ENCODE measurements around the gene UFC1.

Gene UFC1

GRCh38 chr1:161159087-161159912 lies 5.5 kb downstream of the UFC1 start, which contains the start of gene USP21:
TSS of gene USP21 (plus strand) at chr1:161159500. CDS start at chr1:161160641, 1,141 bp downstream.
- peak within 1 kb of the TSS; percentile 95 for H3K4me3 ChIP-seq (ENCODE audit: low read depth, low read length)
- peak; percentile 92 for DNase-seq (ENCODE audit: low read depth)
- peak; percentile 53 for TF ChIP-seq CTCF (conservative IDR thresholded peaks at IDR 0.05; ENCODE audit: low read depth, low read length)

- no peak for DNase-seq (ENCODE audit: low read depth)
- no peak for TF ChIP-seq CTCF (conservative IDR thresholded peaks at IDR 0.05; ENCODE audit: low read depth, low read length)
- H3K4me3 ChIP-seq (ENCODE audit: low read depth, low read length), result peak overlapping the region; percentile 95
These were observed 6.1 kb downstream of the UFC1 start for GRCh38 chr1:161159913-161160243.

GRCh38 chr1:161160671-161161145 lies 6.9 kb downstream of the UFC1 start:
- TF ChIP-seq CTCF (conservative IDR thresholded peaks at IDR 0.05; ENCODE audit: low read depth, low read length), result no peak
- DNase-seq (ENCODE audit: low read depth), result no peak
- H3K4me3 ChIP-seq (ENCODE audit: low read depth, low read length), result no peak overlapping the region

GRCh38 chr1:161161652-161162051 lies 7.9 kb downstream of the UFC1 start:
- DNase-seq (ENCODE audit: low read depth), result no peak
- no peak for TF ChIP-seq CTCF (conservative IDR thresholded peaks at IDR 0.05; ENCODE audit: low read depth, low read length)
- no peak overlapping the region for H3K4me3 ChIP-seq (ENCODE audit: low read depth, low read length)

GRCh38 chr1:161162052-161162451 lies 8.3 kb downstream of the UFC1 start:
- H3K4me3 ChIP-seq (ENCODE audit: low read depth, low read length), result no peak overlapping the region
- DNase-seq (ENCODE audit: low read depth), result no peak
- TF ChIP-seq CTCF (conservative IDR thresholded peaks at IDR 0.05; ENCODE audit: low read depth, low read length), result no peak

DNA sequence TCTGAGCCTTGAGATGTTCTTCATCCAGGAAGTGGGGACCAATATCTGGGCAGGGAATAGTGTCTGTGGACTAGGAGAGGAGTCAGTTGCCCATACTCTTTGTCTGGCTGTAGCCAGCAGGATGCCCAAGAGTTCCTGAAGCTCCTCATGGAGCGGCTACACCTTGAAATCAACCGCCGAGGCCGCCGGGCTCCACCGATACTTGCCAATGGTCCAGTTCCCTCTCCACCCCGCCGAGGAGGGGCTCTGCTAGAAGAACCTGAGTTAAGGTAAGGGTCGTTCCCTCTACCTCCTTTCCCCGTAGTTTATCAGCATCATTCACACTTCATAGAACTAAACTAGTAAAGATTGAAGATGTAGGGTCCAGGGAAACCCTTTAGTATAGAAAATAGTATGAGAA lies 9.0 kb downstream of the UFC1 start:
- DNase-seq (ENCODE audit: low read depth), result no peak
- no peak for TF ChIP-seq CTCF (conservative IDR thresholded peaks at IDR 0.05; ENCODE audit: low read depth, low read length)
- no peak overlapping the region for H3K4me3 ChIP-seq (ENCODE audit: low read depth, low read length)

DNA sequence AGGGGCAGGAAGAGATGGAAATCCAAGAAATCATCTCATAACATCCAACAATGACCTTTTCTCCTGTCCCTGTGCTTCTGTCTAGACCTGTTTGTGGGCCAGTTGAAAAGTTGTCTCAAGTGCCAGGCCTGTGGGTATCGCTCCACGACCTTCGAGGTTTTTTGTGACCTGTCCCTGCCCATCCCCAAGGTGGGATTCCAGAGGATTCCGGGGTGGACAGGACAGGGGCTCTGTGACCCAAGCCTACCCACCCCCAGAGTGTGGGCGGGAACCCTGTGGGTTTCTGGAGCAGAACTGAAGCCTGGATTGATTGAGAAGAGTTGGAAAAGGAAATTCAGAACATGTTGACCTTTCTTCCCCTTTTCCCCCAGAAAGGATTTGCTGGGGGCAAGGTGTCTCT lies 10.0 kb downstream of the UFC1 start:
- no peak for DNase-seq (ENCODE audit: low read depth)
- no peak overlapping the region for H3K4me3 ChIP-seq (ENCODE audit: low read depth, low read length)
- TF ChIP-seq CTCF (conservative IDR thresholded peaks at IDR 0.05; ENCODE audit: low read depth, low read length), result no peak

All from choroid plexus epithelial cell (primary cell).